Keratinocyte (primary cell): ENCODE data around the gene ELL.

Experiments
- CTCF ChIP-seq, 3 experiments: IDR thresholded peaks in 1 of 3; conservative IDR thresholded peaks in 1 of 3; optimal IDR thresholded peaks in 1 of 3; 2 replicates in 2 of 3; 3 replicates in 1 of 3; pipeline versions ENCODE3 to v1.5.1; 2011; ENCODE audit warnings: low read length in 3 of 3, mild to moderate bottlenecking in 3 of 3, moderate library complexity in 2 of 3, control low read depth in 1 of 3, inconsistent platforms in 1 of 3; ENCODE audit not compliant: insufficient read depth in 2 of 3; ENCODE audit errors: extremely low read depth in 1 of 3
- EZH2 ChIP-seq: IDR thresholded peaks from one replicate; pipeline ENCODE4 v1.6.1; 2012; ENCODE audit warnings: inconsistent platforms, mild to moderate bottlenecking, low read length, moderate library complexity

GRCh38 chr19:18483119-18483890 is 38.6 kb downstream of the ELL start:
- TF ChIP-seq CTCF (optimal IDR thresholded peaks at IDR 0.05 in 1 of 3, IDR thresholded peaks at IDR 0.05 in 1 of 3, conservative IDR thresholded peaks at IDR 0.05 in 1 of 3; ENCODE audit: extremely low read depth in 1 of 3, insufficient read depth in 2 of 3, low read length in 3 of 3) (no peak), EZH2 (no peak)
